SK-N-SH (cell line): ENCODE results near the gene GRAMD1B. TPM values are rescaled to one million over a fixed set of nuclear protein-coding genes. Genes with fewer than 3 reads are reported as not detected.

Source experiments
- CTCF ChIA-PET: fragments of 300-600, 350-600 bp; formaldehyde crosslinking; extraction: SDS; loops from one replicate; lab custom pipeline; 2021; lab: Yijun Ruan, JAX
- POLR2A ChIA-PET: fragments of 350-600 bp; sonication (Branson Sonifier 250); formaldehyde crosslinking; extraction: SDS; loops from one replicate; lab custom pipeline; 2020; ENCODE audit warnings: antibody characterized with exemption, inconsistent platforms; lab: Yijun Ruan, JAX
- DNase-seq: peaks from one replicate; pipeline ENCODE4 v3.0.0; 2012
- H2AFZ ChIP-seq: fragments of 200-600 bp; sonication (generic); 2 replicates; pipeline ENCODE4 v1.8.1; 2016; ENCODE audit warnings: antibody characterized with exemption, mild to moderate bottlenecking, low read depth
- H3F3A ChIP-seq: fragments of 200-600 bp; sonication (generic); replicated peaks from 2 replicates; pipeline ENCODE3; 2016; ENCODE audit warnings: antibody characterized with exemption, mild to moderate bottlenecking; ENCODE audit not compliant: insufficient read depth
- H3K27ac ChIP-seq, 2 experiments: fragments of 200-500 bp in 1 of 2; fragments of 200-600 bp in 1 of 2; sonication (Bioruptor generic) in 1 of 2; sonication (generic), shearing (Covaris generic) in 1 of 2; 2 replicates each; pipeline versions ENCODE4 v1.5.1 to v1.6.1; 2014 to 2016; ENCODE audit warnings: low read depth in 2 of 2, inconsistent platforms in 1 of 2, low read length in 1 of 2, mild to moderate bottlenecking in 1 of 2, mixed read lengths in 1 of 2
- H3K27me3 ChIP-seq: fragments of 200-600 bp; sonication (generic), shearing (Covaris generic); 2 replicates; pipeline ENCODE4 v1.6.1; 2016; ENCODE audit warnings: mixed run types; ENCODE audit not compliant: insufficient read depth
- H3K36me3 ChIP-seq, 2 experiments: fragments of 200-500 bp in 1 of 2; fragments of 200-600 bp in 1 of 2; sonication (Bioruptor generic) in 1 of 2; sonication (generic) in 1 of 2; replicated peaks in 1 of 2; 2 replicates each; pipeline versions ENCODE3 to v1.5.1; 2014 to 2016; ENCODE audit warnings: low read length in 1 of 2, mild to moderate bottlenecking in 1 of 2; ENCODE audit not compliant: insufficient read depth in 2 of 2, control insufficient read depth in 1 of 2
- H3K4me1 ChIP-seq, 2 experiments: fragments of 200-500 bp in 1 of 2; fragments of 200-600 bp in 1 of 2; sonication (Bioruptor generic) in 1 of 2; sonication (generic), shearing (Covaris generic) in 1 of 2; 2 replicates each; pipeline versions ENCODE4 v1.5.1 to v1.6.1; 2014 to 2016; ENCODE audit warnings: low read depth in 1 of 2, low read length in 1 of 2, mixed run types in 1 of 2; ENCODE audit not compliant: insufficient read depth in 2 of 2, control insufficient read depth in 1 of 2
- H3K4me2 ChIP-seq: fragments of 200-600 bp; sonication (generic), shearing (Covaris generic); 2 replicates; pipeline ENCODE4 v1.6.1; 2017; ENCODE audit warnings: mixed run types
- H3K4me3 ChIP-seq, 2 experiments: fragments of 200-500 bp in 1 of 2; fragments of 200-600 bp in 1 of 2; sonication (Bioruptor generic) in 1 of 2; sonication (generic), shearing (Covaris generic) in 1 of 2; 2 replicates each; pipeline versions ENCODE4 v1.5.1 to v1.8.1; 2014 to 2016; ENCODE audit warnings: low read depth in 2 of 2, inconsistent platforms in 1 of 2, low read length in 1 of 2, mild to moderate bottlenecking in 1 of 2, mixed read lengths in 1 of 2, moderate library complexity in 1 of 2
- H3K79me2 ChIP-seq: fragments of 200-600 bp; sonication (generic); 2 replicates; pipeline ENCODE4 v1.8.1; 2017; ENCODE audit warnings: mild to moderate bottlenecking; ENCODE audit not compliant: insufficient read depth
- H3K9ac ChIP-seq: fragments of 200-600 bp; sonication (generic); 2 replicates; pipeline ENCODE4 v1.6.1; 2017; ENCODE audit warnings: mixed run types
- H3K9me2 ChIP-seq: fragments of 200-600 bp; sonication (generic); 2 replicates; pipeline ENCODE4 v1.6.1; 2017; ENCODE audit warnings: mixed run types
- H3K9me3 ChIP-seq: fragments of 200-600 bp; sonication (generic); 2 replicates; pipeline ENCODE4 v1.6.1; 2017; ENCODE audit warnings: mixed run types, mild to moderate bottlenecking, moderate library complexity
- H4K20me1 ChIP-seq: fragments of 200-600 bp; sonication (generic); 2 replicates; pipeline ENCODE4 v1.6.1; 2017; ENCODE audit warnings: mild to moderate bottlenecking, mixed run types; ENCODE audit not compliant: insufficient read depth
- CHD2 ChIP-seq: fragments of 150-350 bp; IDR thresholded peaks from 2 replicates; pipeline ENCODE4 v1.6.1; 2018; ENCODE audit warnings: low read length; ENCODE audit not compliant: partially characterized antibody
- ELF1 ChIP-seq: IDR thresholded peaks from 2 replicates; pipeline ENCODE4 v1.4.0; 2012
- EZH2phosphoT487 ChIP-seq: fragments of 200-600 bp; sonication (generic); IDR thresholded peaks from 2 replicates; pipeline ENCODE4 v1.6.1; 2017; ENCODE audit warnings: low read depth, mixed run types, mild to moderate bottlenecking, antibody characterized with exemption, moderate library complexity, borderline replicate concordance
- FOXJ3 ChIP-seq: sonication (generic); formaldehyde crosslinking; IDR thresholded peaks from 2 replicates; pipeline ENCODE4 v1.5.1; 2020; ENCODE audit warnings: mild to moderate bottlenecking, missing genetic modification reagents
- JUND ChIP-seq: IDR thresholded peaks from 2 replicates; pipeline ENCODE4 v1.4.0; 2012
- NRF1 ChIP-seq: IDR thresholded peaks from 2 replicates; pipeline ENCODE4 v1.6.1; 2012; ENCODE audit warnings: low read depth, mild to moderate bottlenecking, low read length
- RAD21 ChIP-seq: IDR thresholded peaks from 2 replicates; pipeline ENCODE4 v1.6.1; 2012; ENCODE audit warnings: mild to moderate bottlenecking, low read length
- RCOR1 ChIP-seq: fragments of 150-350 bp; IDR thresholded peaks from 2 replicates; pipeline ENCODE4 v1.6.1; 2017; ENCODE audit warnings: antibody characterized with exemption, low read length
- SMC3 ChIP-seq: IDR thresholded peaks from 2 replicates; pipeline ENCODE4 v1.6.1; 2012; ENCODE audit warnings: low read depth, low read length, improper control_type of control experiment
- TAF1 ChIP-seq: IDR thresholded peaks from 2 replicates; pipeline ENCODE4 v1.6.1; 2012; ENCODE audit warnings: low read depth, mild to moderate bottlenecking, low read length, moderate library complexity, borderline replicate concordance
- TEAD4 ChIP-seq: IDR thresholded peaks from 2 replicates; pipeline ENCODE4 v1.4.0; 2012; ENCODE audit warnings: mild to moderate bottlenecking, borderline replicate concordance; ENCODE audit not compliant: insufficient read depth
- YY1 ChIP-seq: IDR thresholded peaks from 2 replicates; pipeline ENCODE4 v1.4.0; 2012; ENCODE audit warnings: low read depth, mild to moderate bottlenecking
- WGBS: methylation state at CpG from one replicate; pipeline ENCODE4 v1.1.6; 2017; ENCODE audit warnings: low lambda C conversion rate; 5-methylcytosine and 5-hydroxymethylcytosine counted together
- polyA plus RNA-seq, 3 experiments: library from polyadenylated mRNA; depleted of rRNA; stranded (reverse); fragments of >200 nt; gene quantifications; 2 replicates each; pipeline ENCODE4 v1.2.3, GENCODE V29; 2012
- TF ChIP-seq, protein P1 (sequence below): IDR thresholded peaks from 2 replicates; pipeline ENCODE4 v1.4.0; 2012; ENCODE audit warnings: low read depth
- TF ChIP-seq, protein P2 (sequence below): fragments of 150-350 bp; IDR thresholded peaks from 2 replicates; pipeline ENCODE4 v1.6.1; 2016; ENCODE audit warnings: mild to moderate bottlenecking, low read depth, low read length
- TF ChIP-seq, protein P3 (sequence below): fragments of 200-600 bp; sonication (generic); IDR thresholded peaks from 2 replicates; pipeline ENCODE4 v1.6.1; 2017; ENCODE audit warnings: antibody characterized with exemption, mild to moderate bottlenecking, moderate library complexity

Gene GRAMD1B
- polyA plus RNA-seq, 1 of the 3 experiments (the other 2 are of a cell fraction), result 14.5 TPM

DNA sequence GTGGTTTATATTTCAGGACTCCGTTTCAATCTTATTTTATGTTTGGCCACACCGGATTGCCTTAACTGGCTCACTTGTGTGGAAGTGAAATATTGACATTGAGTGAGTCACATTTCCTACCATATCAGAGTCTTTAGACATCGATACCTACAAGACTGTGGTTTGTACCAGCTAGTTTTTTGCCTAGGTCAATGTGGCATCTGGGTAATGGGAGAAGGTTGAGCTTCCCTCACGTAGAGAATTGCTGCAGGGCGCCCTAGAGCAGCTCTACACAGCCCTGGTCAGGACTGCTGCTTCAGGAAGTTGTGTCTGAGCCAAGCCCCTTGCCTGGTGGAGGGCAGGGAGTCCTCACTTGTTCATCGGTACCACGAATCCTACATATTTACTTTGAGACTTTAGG, 1.6 kb downstream of the GRAMD1B start:
- peaks cover 0 to 4% of the 10 kb centered on the region in 2 experiments for H3K36me3 ChIP-seq
- peak overlapping the region; percentile 84; the same call in 1 of the 2 replicates for H3K9ac ChIP-seq
- H3K9me2 ChIP-seq, result no peaks in the 10 kb centered on the region
- POLR2A ChIA-PET, result no interaction called here
- peaks cover 57% of the 10 kb centered on the region for H3K79me2 ChIP-seq
- H3K9me3 ChIP-seq, result no peaks in the 10 kb centered on the region
- peak overlapping the region; percentile 92; the same call in 1 of the 2 replicates for H2AFZ ChIP-seq
- H3K4me2 ChIP-seq, result peak overlapping the region; percentile 91
- H3K27ac ChIP-seq, result peak overlapping the region in 1 of 2 experiments; percentile 87; a peak in 1 of 4 replicates
- WGBS, result 67% methylated on average over 5 of the region's 7 CpGs
- CTCF ChIA-PET, result interaction anchor here (1.0 kb wide), 1 partner anchor 25 kb away, joined by 3 read pairs; no protein-coding TSS in a partner anchor
- H3F3A ChIP-seq, result peaks cover 4% of the 10 kb centered on the region
- peak overlapping the region; percentile 61 to 73; a peak in 3 of 4 replicates for H3K4me3 ChIP-seq
- H3K27me3 ChIP-seq, result no peaks in the 10 kb centered on the region
- no peak for TF ChIP-seq RCOR1
- no peak for TF ChIP-seq YY1
- TF ChIP-seq EZH2phosphoT487, result no peak
- TF ChIP-seq FOXJ3 (CRISPR knock-in tag), result no peak
- TF ChIP-seq TAF1, result no peak
- TF ChIP-seq SMC3, result no peak
- TF ChIP-seq JUND, result no peak
- TF ChIP-seq TEAD4, result no peak
- no peak for TF ChIP-seq ELF1
- no peak for TF ChIP-seq NRF1
- TF ChIP-seq CHD2, result no peak
- TF ChIP-seq, protein P1, sequence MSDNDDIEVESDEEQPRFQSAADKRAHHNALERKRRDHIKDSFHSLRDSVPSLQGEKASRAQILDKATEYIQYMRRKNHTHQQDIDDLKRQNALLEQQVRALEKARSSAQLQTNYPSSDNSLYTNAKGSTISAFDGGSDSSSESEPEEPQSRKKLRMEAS, result no peak
- peaks cover 8 to 16% of the 10 kb centered on the region in 2 experiments; a peak in 3 of 4 replicates for H3K4me1 ChIP-seq
- no peak for DNase-seq
- H4K20me1 ChIP-seq, result no peaks in the 10 kb centered on the region

DNA sequence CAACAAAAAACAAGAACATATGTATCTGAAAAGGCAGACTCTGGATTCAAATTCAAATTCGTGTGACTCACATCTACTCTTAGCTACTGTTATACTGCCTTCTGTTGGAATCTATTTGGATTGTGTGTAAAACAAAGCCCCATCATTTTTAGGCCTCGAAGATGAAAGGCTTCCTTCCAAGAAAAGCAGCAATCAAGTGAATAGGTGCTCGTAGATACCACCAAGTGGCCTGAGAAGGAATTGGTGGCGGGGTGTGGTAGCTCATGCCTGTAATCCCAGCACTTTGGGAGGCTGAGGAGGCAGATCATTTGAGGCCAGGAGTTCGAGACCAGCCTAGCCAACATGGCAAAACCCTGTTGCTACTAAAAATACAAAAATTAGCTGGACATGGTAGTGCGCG, 4.2 kb downstream of the GRAMD1B start:
- no peak overlapping the region for H2AFZ ChIP-seq
- peaks cover 18 to 33% of the 10 kb centered on the region in 2 experiments; a peak in 3 of 4 replicates for H3K4me1 ChIP-seq
- 79% methylated on average over 7 of the region's 7 CpGs for WGBS
- no peaks in the 10 kb centered on the region for H3K27me3 ChIP-seq
- TF ChIP-seq, protein P2, sequence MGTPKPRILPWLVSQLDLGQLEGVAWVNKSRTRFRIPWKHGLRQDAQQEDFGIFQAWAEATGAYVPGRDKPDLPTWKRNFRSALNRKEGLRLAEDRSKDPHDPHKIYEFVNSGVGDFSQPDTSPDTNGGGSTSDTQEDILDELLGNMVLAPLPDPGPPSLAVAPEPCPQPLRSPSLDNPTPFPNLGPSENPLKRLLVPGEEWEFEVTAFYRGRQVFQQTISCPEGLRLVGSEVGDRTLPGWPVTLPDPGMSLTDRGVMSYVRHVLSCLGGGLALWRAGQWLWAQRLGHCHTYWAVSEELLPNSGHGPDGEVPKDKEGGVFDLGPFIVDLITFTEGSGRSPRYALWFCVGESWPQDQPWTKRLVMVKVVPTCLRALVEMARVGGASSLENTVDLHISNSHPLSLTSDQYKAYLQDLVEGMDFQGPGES, result no peak
- TF ChIP-seq, protein P3, sequence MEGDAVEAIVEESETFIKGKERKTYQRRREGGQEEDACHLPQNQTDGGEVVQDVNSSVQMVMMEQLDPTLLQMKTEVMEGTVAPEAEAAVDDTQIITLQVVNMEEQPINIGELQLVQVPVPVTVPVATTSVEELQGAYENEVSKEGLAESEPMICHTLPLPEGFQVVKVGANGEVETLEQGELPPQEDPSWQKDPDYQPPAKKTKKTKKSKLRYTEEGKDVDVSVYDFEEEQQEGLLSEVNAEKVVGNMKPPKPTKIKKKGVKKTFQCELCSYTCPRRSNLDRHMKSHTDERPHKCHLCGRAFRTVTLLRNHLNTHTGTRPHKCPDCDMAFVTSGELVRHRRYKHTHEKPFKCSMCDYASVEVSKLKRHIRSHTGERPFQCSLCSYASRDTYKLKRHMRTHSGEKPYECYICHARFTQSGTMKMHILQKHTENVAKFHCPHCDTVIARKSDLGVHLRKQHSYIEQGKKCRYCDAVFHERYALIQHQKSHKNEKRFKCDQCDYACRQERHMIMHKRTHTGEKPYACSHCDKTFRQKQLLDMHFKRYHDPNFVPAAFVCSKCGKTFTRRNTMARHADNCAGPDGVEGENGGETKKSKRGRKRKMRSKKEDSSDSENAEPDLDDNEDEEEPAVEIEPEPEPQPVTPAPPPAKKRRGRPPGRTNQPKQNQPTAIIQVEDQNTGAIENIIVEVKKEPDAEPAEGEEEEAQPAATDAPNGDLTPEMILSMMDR, result peak; percentile 49
- peak; percentile 28; the same call in 1 of the 2 replicates for TF ChIP-seq RAD21
- no peak overlapping the region for H3K4me3 ChIP-seq
- H3K27ac ChIP-seq, result no peak overlapping the region
- DNase-seq, result peak; percentile 30
- no peak overlapping the region for H3K4me2 ChIP-seq
- peaks cover 61% of the 10 kb centered on the region for H3K79me2 ChIP-seq
- H3K9me3 ChIP-seq, result no peaks in the 10 kb centered on the region
- no peak overlapping the region for H3K9ac ChIP-seq
- H4K20me1 ChIP-seq, result no peaks in the 10 kb centered on the region
- ChIA-PET POLR2A (no interaction called here), CTCF (interaction anchor here (0.7 to 4.0 kb wide), 6 partner anchors 16 to 173 kb away, joined by 3 to 11 read pairs (median 3); no protein-coding TSS in a partner anchor)
- H3F3A ChIP-seq, result peaks cover 4% of the 10 kb centered on the region
- peaks cover 0 to 4% of the 10 kb centered on the region in 2 experiments for H3K36me3 ChIP-seq
- H3K9me2 ChIP-seq, result no peaks in the 10 kb centered on the region
